ENCODE measurements around the gene ELF1. TPM values are rescaled to one million over a fixed set of nuclear protein-coding genes. Genes with fewer than 3 reads are reported as not detected.

ELF1 gene
- total RNA-seq, 1 experiment from 2014 or later: 18.7 TPM

- CTCF ChIA-PET: no interaction called here
- peaks cover 60% of the 10 kb centered on the region for H3K9me3 Mint-ChIP-seq
These were observed 21.6 kb upstream of the ELF1 start for GRCh38 chr13:41040584-41041334.

DNA sequence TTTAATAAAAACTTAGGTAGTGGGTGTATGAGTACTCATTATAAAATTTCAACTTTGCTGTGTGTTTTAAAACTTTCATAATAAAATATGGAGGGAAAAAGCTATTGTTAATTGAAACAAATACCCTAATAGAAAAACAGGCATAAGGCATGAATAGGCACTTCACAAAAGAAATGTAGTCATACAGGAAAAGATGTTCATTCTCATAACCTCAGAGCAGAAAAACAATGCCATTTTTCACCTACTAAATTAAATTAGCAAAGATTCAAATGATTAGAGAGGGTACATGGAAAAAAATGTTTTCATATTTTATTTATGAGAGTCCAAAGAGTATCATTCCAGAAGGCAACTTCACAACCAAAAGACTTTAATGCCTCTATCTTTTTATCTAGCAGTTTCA lies 20.6 kb upstream of the ELF1 start:
- Mint-ChIP-seq H3K9me3 (peaks cover 50% of the 10 kb centered on the region), H3K4me3 (no peak overlapping the region), H3K27ac (no peak overlapping the region), H3K27me3 (ENCODE audit: low read depth) (no peaks in the 10 kb centered on the region; the same call in 1 of the 2 replicates), H3K36me3 (peaks cover 21% of the 10 kb centered on the region), H3K4me1 (peaks cover 7% of the 10 kb centered on the region)
- no peak for DNase-seq (ENCODE audit: low spot score)
- CTCF ChIA-PET: no interaction called here
- POLR2A ChIA-PET: interaction anchor here (0.6 kb wide), 1 partner anchor 144 kb away, joined by 5 read pairs; no protein-coding TSS in a partner anchor
- ATAC-seq: no peak
- TF ChIP-seq ETV6 (CRISPR knock-in tag; IDR thresholded peaks at IDR 0.05) (no peak), RORB (CRISPR knock-in tag; IDR thresholded peaks at IDR 0.05) (no peak), NFATC4 (CRISPR knock-in tag; IDR thresholded peaks at IDR 0.05) (no peak), JAZF1 (CRISPR knock-in tag; IDR thresholded peaks at IDR 0.05) (no peak), ATF1 (CRISPR knock-in tag; IDR thresholded peaks at IDR 0.05) (no peak), ZBTB21 (CRISPR knock-in tag; IDR thresholded peaks at IDR 0.05; ENCODE audit: borderline replicate concordance) (no peak), PRRX2 (CRISPR knock-in tag; IDR thresholded peaks at IDR 0.05) (no peak), ZNF317 (CRISPR knock-in tag; IDR thresholded peaks at IDR 0.05; ENCODE audit: borderline replicate concordance, low read depth) (no peak), ZNF671 (CRISPR knock-in tag; IDR thresholded peaks at IDR 0.05) (no peak), NR1H2 (CRISPR knock-in tag; IDR thresholded peaks at IDR 0.05) (no peak), ZNF512 (CRISPR knock-in tag; IDR thresholded peaks at IDR 0.05; ENCODE audit: borderline replicate concordance) (no peak)
- TF ChIP-seq, protein P1, sequence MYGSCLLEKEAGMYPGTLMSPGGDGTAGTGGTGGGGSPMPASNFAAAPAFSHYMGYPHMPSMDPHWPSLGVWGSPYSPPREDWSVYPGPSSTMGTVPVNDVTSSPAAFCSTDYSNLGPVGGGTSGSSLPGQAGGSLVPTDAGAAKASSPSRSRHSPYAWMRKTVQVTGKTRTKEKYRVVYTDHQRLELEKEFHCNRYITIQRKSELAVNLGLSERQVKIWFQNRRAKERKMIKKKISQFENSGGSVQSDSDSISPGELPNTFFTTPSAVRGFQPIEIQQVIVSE (CRISPR knock-in tag; IDR thresholded peaks at IDR 0.05; ENCODE audit: borderline replicate concordance): no peak
- TF ChIP-seq, protein P2, sequence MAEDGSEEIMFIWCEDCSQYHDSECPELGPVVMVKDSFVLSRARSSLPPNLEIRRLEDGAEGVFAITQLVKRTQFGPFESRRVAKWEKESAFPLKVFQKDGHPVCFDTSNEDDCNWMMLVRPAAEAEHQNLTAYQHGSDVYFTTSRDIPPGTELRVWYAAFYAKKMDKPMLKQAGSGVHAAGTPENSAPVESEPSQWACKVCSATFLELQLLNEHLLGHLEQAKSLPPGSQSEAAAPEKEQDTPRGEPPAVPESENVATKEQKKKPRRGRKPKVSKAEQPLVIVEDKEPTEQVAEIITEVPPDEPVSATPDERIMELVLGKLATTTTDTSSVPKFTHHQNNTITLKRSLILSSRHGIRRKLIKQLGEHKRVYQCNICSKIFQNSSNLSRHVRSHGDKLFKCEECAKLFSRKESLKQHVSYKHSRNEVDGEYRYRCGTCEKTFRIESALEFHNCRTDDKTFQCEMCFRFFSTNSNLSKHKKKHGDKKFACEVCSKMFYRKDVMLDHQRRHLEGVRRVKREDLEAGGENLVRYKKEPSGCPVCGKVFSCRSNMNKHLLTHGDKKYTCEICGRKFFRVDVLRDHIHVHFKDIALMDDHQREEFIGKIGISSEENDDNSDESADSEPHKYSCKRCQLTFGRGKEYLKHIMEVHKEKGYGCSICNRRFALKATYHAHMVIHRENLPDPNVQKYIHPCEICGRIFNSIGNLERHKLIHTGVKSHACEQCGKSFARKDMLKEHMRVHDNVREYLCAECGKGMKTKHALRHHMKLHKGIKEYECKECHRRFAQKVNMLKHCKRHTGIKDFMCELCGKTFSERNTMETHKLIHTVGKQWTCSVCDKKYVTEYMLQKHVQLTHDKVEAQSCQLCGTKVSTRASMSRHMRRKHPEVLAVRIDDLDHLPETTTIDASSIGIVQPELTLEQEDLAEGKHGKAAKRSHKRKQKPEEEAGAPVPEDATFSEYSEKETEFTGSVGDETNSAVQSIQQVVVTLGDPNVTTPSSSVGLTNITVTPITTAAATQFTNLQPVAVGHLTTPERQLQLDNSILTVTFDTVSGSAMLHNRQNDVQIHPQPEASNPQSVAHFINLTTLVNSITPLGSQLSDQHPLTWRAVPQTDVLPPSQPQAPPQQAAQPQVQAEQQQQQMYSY (CRISPR knock-in tag; IDR thresholded peaks at IDR 0.05): no peak
- TF ChIP-seq, protein P3, sequence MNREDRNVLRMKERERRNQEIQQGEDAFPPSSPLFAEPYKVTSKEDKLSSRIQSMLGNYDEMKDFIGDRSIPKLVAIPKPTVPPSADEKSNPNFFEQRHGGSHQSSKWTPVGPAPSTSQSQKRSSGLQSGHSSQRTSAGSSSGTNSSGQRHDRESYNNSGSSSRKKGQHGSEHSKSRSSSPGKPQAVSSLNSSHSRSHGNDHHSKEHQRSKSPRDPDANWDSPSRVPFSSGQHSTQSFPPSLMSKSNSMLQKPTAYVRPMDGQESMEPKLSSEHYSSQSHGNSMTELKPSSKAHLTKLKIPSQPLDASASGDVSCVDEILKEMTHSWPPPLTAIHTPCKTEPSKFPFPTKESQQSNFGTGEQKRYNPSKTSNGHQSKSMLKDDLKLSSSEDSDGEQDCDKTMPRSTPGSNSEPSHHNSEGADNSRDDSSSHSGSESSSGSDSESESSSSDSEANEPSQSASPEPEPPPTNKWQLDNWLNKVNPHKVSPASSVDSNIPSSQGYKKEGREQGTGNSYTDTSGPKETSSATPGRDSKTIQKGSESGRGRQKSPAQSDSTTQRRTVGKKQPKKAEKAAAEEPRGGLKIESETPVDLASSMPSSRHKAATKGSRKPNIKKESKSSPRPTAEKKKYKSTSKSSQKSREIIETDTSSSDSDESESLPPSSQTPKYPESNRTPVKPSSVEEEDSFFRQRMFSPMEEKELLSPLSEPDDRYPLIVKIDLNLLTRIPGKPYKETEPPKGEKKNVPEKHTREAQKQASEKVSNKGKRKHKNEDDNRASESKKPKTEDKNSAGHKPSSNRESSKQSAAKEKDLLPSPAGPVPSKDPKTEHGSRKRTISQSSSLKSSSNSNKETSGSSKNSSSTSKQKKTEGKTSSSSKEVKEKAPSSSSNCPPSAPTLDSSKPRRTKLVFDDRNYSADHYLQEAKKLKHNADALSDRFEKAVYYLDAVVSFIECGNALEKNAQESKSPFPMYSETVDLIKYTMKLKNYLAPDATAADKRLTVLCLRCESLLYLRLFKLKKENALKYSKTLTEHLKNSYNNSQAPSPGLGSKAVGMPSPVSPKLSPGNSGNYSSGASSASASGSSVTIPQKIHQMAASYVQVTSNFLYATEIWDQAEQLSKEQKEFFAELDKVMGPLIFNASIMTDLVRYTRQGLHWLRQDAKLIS (CRISPR knock-in tag; IDR thresholded peaks at IDR 0.05; ENCODE audit: borderline replicate concordance): no peak

More at GRCh38 chr13:41040584-41041334, 21.6 kb upstream of the ELF1 start:
- H3K4me3 Mint-ChIP-seq: no peak overlapping the region
- no peak for ATAC-seq
- no peaks in the 10 kb centered on the region; the same call in 1 of the 2 replicates for H3K27me3 Mint-ChIP-seq (ENCODE audit: low read depth)
- DNase-seq (ENCODE audit: low spot score): no peak
- no peaks in the 10 kb centered on the region for H3K4me1 Mint-ChIP-seq
- peaks cover 29% of the 10 kb centered on the region for H3K36me3 Mint-ChIP-seq
- TF ChIP-seq MYBL2 (CRISPR knock-in tag; IDR thresholded peaks at IDR 0.05) (no peak), NR1H2 (CRISPR knock-in tag; IDR thresholded peaks at IDR 0.05) (no peak), FOXJ3 (CRISPR knock-in tag; IDR thresholded peaks at IDR 0.05; ENCODE audit: borderline replicate concordance) (no peak)
- TF ChIP-seq, protein P4, sequence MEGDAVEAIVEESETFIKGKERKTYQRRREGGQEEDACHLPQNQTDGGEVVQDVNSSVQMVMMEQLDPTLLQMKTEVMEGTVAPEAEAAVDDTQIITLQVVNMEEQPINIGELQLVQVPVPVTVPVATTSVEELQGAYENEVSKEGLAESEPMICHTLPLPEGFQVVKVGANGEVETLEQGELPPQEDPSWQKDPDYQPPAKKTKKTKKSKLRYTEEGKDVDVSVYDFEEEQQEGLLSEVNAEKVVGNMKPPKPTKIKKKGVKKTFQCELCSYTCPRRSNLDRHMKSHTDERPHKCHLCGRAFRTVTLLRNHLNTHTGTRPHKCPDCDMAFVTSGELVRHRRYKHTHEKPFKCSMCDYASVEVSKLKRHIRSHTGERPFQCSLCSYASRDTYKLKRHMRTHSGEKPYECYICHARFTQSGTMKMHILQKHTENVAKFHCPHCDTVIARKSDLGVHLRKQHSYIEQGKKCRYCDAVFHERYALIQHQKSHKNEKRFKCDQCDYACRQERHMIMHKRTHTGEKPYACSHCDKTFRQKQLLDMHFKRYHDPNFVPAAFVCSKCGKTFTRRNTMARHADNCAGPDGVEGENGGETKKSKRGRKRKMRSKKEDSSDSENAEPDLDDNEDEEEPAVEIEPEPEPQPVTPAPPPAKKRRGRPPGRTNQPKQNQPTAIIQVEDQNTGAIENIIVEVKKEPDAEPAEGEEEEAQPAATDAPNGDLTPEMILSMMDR (IDR thresholded peaks at IDR 0.05): no peak
- POLR2A ChIA-PET: interaction anchor here (0.6 kb wide), 1 partner anchor 32 kb away, joined by 3 read pairs; no protein-coding TSS in a partner anchor
- no peak overlapping the region for H3K27ac Mint-ChIP-seq

All from WTC11 (cell line).